IPS-11a (cell line): ENCODE data around the gene SKA3.

ENCODE experiments used
- H3K4me3 ChIP-seq: one replicate; pipeline ENCODE4 v1.5.1; 2013; ENCODE audit warnings: low read depth, low read length, control low read depth

Gene SKA3

DNA sequence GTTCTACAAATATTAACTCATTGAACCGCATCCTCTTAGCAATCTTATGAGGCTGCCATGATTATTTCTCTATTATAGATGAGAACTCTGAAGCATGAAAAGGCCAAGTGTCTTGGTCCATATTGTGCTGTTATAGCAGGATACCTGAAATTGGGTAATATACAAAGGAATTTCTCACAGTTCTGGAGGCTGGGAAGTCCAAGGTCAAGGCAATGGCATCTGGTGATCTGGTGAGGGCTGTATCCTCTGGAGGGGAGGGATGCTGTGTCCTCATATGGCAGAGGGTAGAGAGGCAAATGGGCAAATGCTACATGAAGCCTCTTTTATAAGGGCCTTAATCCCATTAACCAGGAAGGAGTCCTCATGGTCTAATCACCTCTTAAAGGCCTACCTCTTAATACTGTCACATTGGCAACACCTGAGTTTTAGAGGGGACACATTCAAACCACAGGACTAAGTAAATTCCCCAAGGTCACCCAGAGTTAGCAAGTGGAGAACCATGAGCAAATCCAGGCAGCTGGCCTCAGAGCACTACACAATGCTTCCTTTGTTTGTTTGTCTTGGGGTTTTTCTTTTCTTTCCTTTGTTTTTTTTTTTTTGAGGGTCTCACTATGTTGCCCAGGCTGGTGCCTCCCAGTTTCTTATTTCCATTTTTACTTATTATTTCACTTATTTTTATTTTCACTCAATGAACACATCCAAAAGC lies 59.1 kb downstream of the SKA3 start:
- no peak overlapping the region for H3K4me3 ChIP-seq

DNA sequence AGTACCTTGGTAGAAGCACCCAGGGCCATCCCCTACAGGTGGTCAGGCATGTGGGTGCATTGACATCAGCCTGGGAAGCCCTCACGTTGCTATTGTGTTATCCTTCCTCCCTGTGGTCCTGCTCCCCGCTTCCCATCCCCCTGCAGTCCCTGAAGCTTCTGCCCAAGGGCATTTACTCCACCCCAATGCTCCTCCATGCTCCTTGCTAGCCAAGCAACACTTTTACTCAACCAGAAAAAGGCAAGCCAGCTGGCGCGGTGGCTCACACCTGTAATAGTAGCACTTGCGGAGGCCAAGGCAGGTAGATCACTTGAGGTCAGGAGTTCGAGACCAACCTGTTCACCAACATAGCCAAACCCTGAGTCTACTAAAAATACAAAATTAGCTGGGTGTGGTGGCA lies 60.2 kb downstream of the SKA3 start:
- H3K4me3 ChIP-seq, result no peak overlapping the region

- no peak overlapping the region for H3K4me3 ChIP-seq
Measured at GRCh38 chr13:21115231-21115630, 61.1 kb downstream of the SKA3 start.

DNA sequence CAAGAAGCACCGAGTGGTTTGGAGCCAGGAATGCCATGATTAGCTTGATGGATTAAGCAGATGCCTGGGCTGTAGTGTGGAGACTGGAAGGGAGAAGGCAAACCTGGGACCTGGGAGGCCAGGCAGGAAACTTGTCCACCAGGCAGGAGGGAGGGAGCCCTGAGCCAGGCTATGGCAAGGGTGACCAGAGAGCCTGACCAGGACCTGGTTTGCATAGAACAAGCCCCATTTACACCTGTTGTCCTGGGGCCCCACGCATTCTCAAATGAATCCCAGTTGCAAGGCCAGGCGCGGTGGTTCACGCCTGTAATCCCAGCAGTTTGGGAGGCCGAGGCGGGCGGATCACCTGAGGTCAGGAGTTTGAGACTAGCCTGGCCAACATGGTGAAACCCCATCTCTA lies 64.8 kb downstream of the SKA3 start:
- no peak overlapping the region for H3K4me3 ChIP-seq

GRCh38 chr13:21109168-21109567 lies 67.2 kb downstream of the SKA3 start:
- no peak overlapping the region for H3K4me3 ChIP-seq

GRCh38 chr13:21106089-21106488 lies 70.3 kb downstream of the SKA3 start:
- H3K4me3 ChIP-seq, result no peak overlapping the region

DNA sequence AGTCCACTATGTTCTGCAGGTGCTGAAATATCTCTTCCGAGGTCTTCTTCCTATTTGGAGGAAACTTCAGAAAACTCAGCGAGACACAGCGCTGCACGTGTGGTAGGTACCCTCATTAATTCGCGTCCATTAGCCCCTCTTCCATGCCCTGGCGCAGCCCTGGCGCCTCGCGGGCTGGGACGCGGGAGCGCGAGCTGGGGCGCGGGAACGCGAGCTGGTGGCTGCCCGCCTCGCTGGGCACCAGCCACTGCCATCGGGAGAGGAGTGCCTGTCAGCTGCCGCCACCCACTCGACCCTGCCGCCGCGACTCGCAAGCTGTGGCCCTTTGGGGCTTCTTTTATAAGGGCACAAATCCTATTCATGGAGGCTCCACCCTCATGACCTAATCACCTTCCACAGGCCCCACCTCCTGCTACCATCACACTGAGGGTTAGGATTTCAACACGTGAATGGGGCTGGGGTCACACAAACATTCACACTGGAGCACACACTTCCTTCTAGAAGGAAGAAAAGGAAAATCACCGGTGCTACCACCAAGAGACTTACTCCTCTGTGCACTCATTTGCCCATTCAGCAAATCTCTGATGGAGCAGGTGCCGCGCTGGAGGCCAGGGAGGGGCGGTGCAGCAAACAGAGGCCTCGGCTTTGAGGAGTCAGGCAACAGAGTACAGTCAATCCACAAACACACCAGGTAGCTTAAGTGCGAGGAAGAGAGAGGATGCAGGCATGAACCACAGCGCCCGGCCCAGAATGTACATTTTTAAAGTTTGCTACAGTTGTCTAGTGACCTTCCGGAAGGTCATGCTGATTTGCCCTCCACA lies 71.9 kb downstream of the SKA3 start:
- no peak overlapping the region for H3K4me3 ChIP-seq
